Limb (tissue), 2 donors: ENCODE data around the gene ABCC2.
"Not testable (repeated sequence)": the region's sequence is repeated elsewhere in the genome, so short reads cannot be mapped to it uniquely, and the experiment has no call there.

Source experiments
- DNase-seq, 2 donors: peaks; one replicate each; pipeline ENCODE4 v3.0.0-alpha.2; 2016; ENCODE audit errors: extremely low spot score in 2 of 2

ABCC2 gene

DNA sequence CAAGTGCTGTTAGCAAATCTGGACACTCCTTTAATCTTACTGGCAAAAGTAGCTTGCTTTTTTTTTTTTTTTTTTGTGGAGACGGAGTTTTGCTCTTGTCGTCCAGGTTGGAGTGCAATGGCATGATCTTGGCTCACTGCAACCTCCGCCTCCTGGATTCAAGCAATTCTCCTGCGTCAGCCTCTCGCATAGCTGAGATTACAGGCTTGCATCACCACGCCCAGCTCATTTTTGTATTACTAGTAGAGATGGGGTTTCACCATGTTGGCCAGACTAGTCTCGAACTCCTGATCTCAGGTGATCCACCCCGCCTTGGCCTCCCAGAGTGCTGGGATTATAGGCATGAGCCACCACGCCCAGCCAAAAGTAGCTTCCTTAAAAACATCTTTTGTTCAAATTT is 112.6 kb downstream of the ABCC2 start:
- not testable (repeated sequence) for DNase-seq

DNA sequence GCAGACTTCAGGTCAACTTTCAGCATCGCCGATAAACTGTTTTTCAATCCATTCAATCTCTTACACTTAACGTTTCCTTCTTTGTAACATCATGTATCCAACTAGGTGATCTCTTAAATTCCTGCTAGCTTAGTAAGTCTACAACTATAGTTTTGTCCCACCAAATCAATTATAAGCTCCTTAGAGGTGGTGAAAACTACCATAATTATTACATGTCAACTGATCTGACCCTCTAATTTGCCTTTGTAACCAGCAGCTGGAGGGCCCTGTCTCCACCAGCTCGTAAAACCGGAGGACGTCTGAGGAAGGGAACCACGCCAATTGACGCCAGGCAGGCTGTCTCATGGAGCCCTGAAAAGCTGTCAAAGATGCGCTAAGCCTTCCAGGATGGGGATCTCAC is 113.4 kb downstream of the ABCC2 start:
- no peak for DNase-seq
